Panc1 (cell line): ENCODE measurements around the gene SLC4A1. TPM values are rescaled to one million over a fixed set of nuclear protein-coding genes. Genes with fewer than 3 reads are reported as not detected.

Experiments used
- ATAC-seq: fragments of 200-7000 bp; cut with Tn5 transposase; 2 replicates; pipeline ENCODE4 v1.9.1; 2020; ENCODE audit warnings: mild to moderate bottlenecking, moderate library complexity
- BruUV-seq: library from RNA; stranded (reverse); fragments of 400-500 nt; replicated peaks from 2 replicates; lab custom pipeline; 2021; lab: Mats Ljungman, UMichigan
- CTCF ChIA-PET: fragments of 300-600 bp; sonication (Branson Sonifier 250); formaldehyde crosslinking; loops from one replicate; lab custom pipeline; 2022; ENCODE audit warnings: antibody characterized with exemption; lab: Charles Lee
- POLR2A ChIA-PET: fragments of 300-600 bp; sonication (Branson Sonifier 250); formaldehyde crosslinking; loops from one replicate; lab custom pipeline; 2022; ENCODE audit warnings: antibody characterized with exemption; lab: Charles Lee
- DNase-seq: peaks from one replicate; pipeline ENCODE4 v3.0.0-alpha.2; 2010; ENCODE audit warnings: low read depth, low spot score
- H3K27ac ChIP-seq: 2 replicates; pipeline ENCODE4 v1.5.1; 2011; ENCODE audit warnings: mild to moderate bottlenecking, low read length, inconsistent platforms
- H3K27me3 ChIP-seq: fragments of 200-500 bp; sonication (Bioruptor generic); 2 replicates; pipeline ENCODE4 v1.6.0; 2014; ENCODE audit warnings: low read length, inconsistent platforms; ENCODE audit not compliant: control insufficient read depth, insufficient read depth
- H3K36me3 ChIP-seq: fragments of 200-500 bp; sonication (Bioruptor generic); 2 replicates; pipeline ENCODE4 v1.5.1; 2014; ENCODE audit warnings: inconsistent platforms, mild to moderate bottlenecking, low read length, moderate library complexity; ENCODE audit not compliant: control insufficient read depth, insufficient read depth
- H3K4me1 ChIP-seq: 2 replicates; pipeline ENCODE4 v1.5.1; 2011; ENCODE audit warnings: inconsistent platforms, mild to moderate bottlenecking, low read length, moderate library complexity; ENCODE audit not compliant: control insufficient read depth, insufficient read depth
- H3K4me3 ChIP-seq, 2 experiments: 2 replicates each; pipeline ENCODE4 v1.5.1; 2011 to 2012; ENCODE audit warnings: low read depth in 2 of 2, low read length in 2 of 2, mild to moderate bottlenecking in 2 of 2, inconsistent platforms in 1 of 2, moderate library complexity in 1 of 2
- H3K9me3 ChIP-seq: fragments of 200-500 bp; sonication (Bioruptor generic); 2 replicates; pipeline ENCODE4 v1.5.1; 2014; ENCODE audit warnings: low read depth, mild to moderate bottlenecking, inconsistent platforms, low read length, moderate library complexity; ENCODE audit not compliant: control insufficient read depth, insufficient read depth
- POLR2AphosphoS5 ChIP-seq: IDR thresholded peaks from 2 replicates; pipeline ENCODE4 v1.6.1; 2012; ENCODE audit warnings: mild to moderate bottlenecking, low read depth, low read length, moderate library complexity
- SIN3A ChIP-seq: IDR thresholded peaks from 2 replicates; pipeline ENCODE4 v1.6.1; 2012; ENCODE audit warnings: low read depth, mild to moderate bottlenecking, low read length, moderate library complexity, borderline replicate concordance; ENCODE audit not compliant: insufficient read depth
- TCF7L2 ChIP-seq: IDR thresholded peaks from 2 replicates; pipeline ENCODE4 v1.6.1; 2011; ENCODE audit warnings: mild to moderate bottlenecking, low read depth, low read length, inconsistent platforms
- in situ Hi-C: cut with HindIII; loops from 2 replicates; pipeline ENCODE4 v1.10.0; 2016; ENCODE audit warnings: low sequenced_read_pairs, low pct_unique_long_range_greater_than_20kb
- intact Hi-C: fragments of 100-400 bp; cut with micrococcal nuclease; formaldehyde crosslinking; loops from one replicate; pipeline ENCODE4 v1.10.0; 2022; ENCODE audit not compliant: unreplicated experiment
- total RNA-seq: library from RNA; stranded (reverse); gene quantifications from one replicate; pipeline ENCODE4 v1.2.1, GENCODE V29; 2021; ENCODE audit not compliant: unreplicated experiment
- TF ChIP-seq, protein P1 (sequence below), 2 experiments: IDR thresholded peaks; 2 replicates each; pipeline ENCODE4 v1.6.1; 2011 to 2012; ENCODE audit warnings: low read depth in 2 of 2, control low read depth in 1 of 2, low read length in 1 of 2, mild to moderate bottlenecking in 1 of 2, moderate library complexity in 1 of 2; ENCODE audit not compliant: insufficient read depth in 1 of 2
- TF ChIP-seq, protein P2 (sequence below): fragments of 450-650 bp; IDR thresholded peaks from 2 replicates; pipeline ENCODE4 v1.5.1; 2017; ENCODE audit warnings: mild to moderate bottlenecking

Gene SLC4A1
- total RNA-seq, 1 experiment from 2014 or later, result not detected

DNA sequence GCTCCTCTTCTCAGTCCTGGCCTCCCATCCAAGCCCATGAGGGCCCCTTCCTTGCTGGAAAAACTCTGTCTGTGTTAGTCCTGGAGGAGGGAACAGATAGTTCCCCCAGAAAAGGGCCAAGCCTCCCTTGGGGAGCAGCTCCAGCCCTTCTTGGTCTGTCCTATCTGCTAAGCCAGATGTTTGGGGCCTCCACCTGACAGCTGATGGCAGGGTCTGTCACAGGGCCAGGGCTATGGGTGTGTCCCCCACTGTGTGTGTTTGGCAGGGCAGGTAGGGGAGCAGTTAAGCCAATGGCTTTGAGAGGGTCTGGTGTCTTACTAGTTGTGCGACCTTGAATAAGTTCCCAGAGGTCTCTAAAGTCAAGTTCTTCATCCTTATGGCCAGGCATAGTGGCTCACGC lies 13.6 kb upstream of the SLC4A1 start:
- in situ Hi-C loops, result no loop called here
- ATAC-seq, result no peak
- H3K27me3 ChIP-seq, result no peaks in the 10 kb centered on the region
- POLR2A ChIA-PET, result no interaction called here
- DNase-seq, result no peak
- H3K36me3 ChIP-seq, result no peaks in the 10 kb centered on the region
- H3K9me3 ChIP-seq, result no peaks in the 10 kb centered on the region
- no peak overlapping the region for H3K27ac ChIP-seq
- H3K4me1 ChIP-seq, result no peaks in the 10 kb centered on the region
- no TSS peak for BruUV-seq
- intact Hi-C loops, result no loop called here
- CTCF ChIA-PET, result interaction anchor here (1.3 kb wide), 1 partner anchor 13 kb away, joined by 3 read pairs; no protein-coding TSS in a partner anchor
- H3K4me3 ChIP-seq, result no peak overlapping the region
- TF ChIP-seq SIN3A (no peak), TCF7L2 (no peak), POLR2AphosphoS5 (no peak)
- TF ChIP-seq, protein P1, sequence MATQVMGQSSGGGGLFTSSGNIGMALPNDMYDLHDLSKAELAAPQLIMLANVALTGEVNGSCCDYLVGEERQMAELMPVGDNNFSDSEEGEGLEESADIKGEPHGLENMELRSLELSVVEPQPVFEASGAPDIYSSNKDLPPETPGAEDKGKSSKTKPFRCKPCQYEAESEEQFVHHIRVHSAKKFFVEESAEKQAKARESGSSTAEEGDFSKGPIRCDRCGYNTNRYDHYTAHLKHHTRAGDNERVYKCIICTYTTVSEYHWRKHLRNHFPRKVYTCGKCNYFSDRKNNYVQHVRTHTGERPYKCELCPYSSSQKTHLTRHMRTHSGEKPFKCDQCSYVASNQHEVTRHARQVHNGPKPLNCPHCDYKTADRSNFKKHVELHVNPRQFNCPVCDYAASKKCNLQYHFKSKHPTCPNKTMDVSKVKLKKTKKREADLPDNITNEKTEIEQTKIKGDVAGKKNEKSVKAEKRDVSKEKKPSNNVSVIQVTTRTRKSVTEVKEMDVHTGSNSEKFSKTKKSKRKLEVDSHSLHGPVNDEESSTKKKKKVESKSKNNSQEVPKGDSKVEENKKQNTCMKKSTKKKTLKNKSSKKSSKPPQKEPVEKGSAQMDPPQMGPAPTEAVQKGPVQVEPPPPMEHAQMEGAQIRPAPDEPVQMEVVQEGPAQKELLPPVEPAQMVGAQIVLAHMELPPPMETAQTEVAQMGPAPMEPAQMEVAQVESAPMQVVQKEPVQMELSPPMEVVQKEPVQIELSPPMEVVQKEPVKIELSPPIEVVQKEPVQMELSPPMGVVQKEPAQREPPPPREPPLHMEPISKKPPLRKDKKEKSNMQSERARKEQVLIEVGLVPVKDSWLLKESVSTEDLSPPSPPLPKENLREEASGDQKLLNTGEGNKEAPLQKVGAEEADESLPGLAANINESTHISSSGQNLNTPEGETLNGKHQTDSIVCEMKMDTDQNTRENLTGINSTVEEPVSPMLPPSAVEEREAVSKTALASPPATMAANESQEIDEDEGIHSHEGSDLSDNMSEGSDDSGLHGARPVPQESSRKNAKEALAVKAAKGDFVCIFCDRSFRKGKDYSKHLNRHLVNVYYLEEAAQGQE (IDR thresholded peaks at IDR 0.05; ENCODE audit: insufficient read depth in 1 of 2, low read depth in 2 of 2, low read length in 1 of 2), result no peak
- TF ChIP-seq, protein P2, sequence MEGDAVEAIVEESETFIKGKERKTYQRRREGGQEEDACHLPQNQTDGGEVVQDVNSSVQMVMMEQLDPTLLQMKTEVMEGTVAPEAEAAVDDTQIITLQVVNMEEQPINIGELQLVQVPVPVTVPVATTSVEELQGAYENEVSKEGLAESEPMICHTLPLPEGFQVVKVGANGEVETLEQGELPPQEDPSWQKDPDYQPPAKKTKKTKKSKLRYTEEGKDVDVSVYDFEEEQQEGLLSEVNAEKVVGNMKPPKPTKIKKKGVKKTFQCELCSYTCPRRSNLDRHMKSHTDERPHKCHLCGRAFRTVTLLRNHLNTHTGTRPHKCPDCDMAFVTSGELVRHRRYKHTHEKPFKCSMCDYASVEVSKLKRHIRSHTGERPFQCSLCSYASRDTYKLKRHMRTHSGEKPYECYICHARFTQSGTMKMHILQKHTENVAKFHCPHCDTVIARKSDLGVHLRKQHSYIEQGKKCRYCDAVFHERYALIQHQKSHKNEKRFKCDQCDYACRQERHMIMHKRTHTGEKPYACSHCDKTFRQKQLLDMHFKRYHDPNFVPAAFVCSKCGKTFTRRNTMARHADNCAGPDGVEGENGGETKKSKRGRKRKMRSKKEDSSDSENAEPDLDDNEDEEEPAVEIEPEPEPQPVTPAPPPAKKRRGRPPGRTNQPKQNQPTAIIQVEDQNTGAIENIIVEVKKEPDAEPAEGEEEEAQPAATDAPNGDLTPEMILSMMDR, result no peak

DNA sequence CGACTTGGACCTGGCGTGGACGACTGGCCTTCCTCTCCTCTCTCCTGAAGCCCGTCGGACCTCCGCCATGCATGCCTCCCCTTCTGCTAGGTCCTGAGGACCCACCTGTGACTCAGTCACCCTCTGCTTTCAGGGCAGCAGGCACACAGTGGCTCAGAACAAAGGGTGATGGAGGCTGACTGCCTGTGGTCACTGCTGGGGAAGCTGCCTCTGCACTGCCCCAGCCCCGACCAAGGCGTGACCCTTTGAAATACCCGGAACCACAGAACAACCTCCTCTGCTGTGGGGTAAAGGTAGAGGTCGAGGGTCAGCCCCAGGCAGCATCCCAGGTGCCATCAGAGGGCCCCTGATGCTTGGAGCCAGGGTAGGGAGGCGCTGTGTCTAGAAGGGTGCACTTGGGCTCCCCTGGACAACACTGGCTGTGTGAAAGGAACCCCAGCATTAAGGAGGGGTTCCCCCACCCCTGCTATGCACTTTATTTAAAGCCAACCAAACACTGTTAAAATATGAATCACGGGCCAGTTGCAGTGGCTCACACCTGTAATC lies 12.5 kb upstream of the SLC4A1 start:
- CTCF ChIA-PET, result interaction anchor here (0.6 to 1.3 kb wide), 2 partner anchors 12 to 73 kb away, joined by 3 to 6 read pairs; no protein-coding TSS in a partner anchor
- in situ Hi-C loops, result no loop called here
- Histone ChIP-seq H3K9me3 (no peaks in the 10 kb centered on the region), H3K27me3 (no peaks in the 10 kb centered on the region), H3K27ac (no peak overlapping the region), H3K4me3 (no peak overlapping the region), H3K36me3 (no peaks in the 10 kb centered on the region), H3K4me1 (no peaks in the 10 kb centered on the region)
- intact Hi-C loops, result no loop called here
- TF ChIP-seq, protein P1 (IDR thresholded peaks at IDR 0.05; ENCODE audit: insufficient read depth in 1 of 2, low read depth in 2 of 2, low read length in 1 of 2), result no peak
- TF ChIP-seq POLR2AphosphoS5 (no peak), TCF7L2 (no peak), SIN3A (no peak)
- TF ChIP-seq, protein P2, result no peak
- no TSS peak for BruUV-seq
- ATAC-seq (no peak), DNase-seq (no peak)
- POLR2A ChIA-PET, result no interaction called here
